ENCODE results near the gene TNFSF9. TPM values are rescaled to one million over a fixed set of nuclear protein-coding genes. Genes with fewer than 3 reads are reported as not detected.
A peak's percentile ranks its signal among the peaks of the same experiment; 100 is the strongest.

The TNFSF9 gene
- 1 to 10 TPM; 1.5 to 1.7 TPM for total RNA-seq

GRCh38 chr19:6530386-6531162, at the start of gene TNFSF9:
Gene TNFSF9 (plus strand): TSS chr19:6531026. CDS start chr19:6531037, 11 bp downstream.
- Mint-ChIP-seq H3K4me3 (peak within 1 kb of the TSS; percentile 68), H3K27me3 (ENCODE audit: low read depth) (peaks cover 28% of the 10 kb centered on the region), H3K4me1 (ENCODE audit: low read depth) (peaks cover 37% of the 10 kb centered on the region), H3K9me3 (ENCODE audit: insufficient read depth) (no peaks in the 10 kb centered on the region), H3K27ac (peak within 1 kb of the TSS; percentile 19), H3K36me3 (ENCODE audit: low read depth) (peaks cover 2% of the 10 kb centered on the region)
- CTCF ChIA-PET = interaction anchor here (0.7 to 1.3 kb wide), 2 partner anchors 11 to 238 kb away, joined by 3 read pairs; no protein-coding TSS in a partner anchor
- ATAC-seq = peak; percentile 78
- DNase-seq = peak; percentile 88
- POLR2A ChIA-PET = interaction anchor here (0.6 to 1.3 kb wide), 3 partner anchors 8 to 139 kb away, joined by 3 read pairs; partner anchors contain the start of genes DENND1C and TNFSF14

DNA sequence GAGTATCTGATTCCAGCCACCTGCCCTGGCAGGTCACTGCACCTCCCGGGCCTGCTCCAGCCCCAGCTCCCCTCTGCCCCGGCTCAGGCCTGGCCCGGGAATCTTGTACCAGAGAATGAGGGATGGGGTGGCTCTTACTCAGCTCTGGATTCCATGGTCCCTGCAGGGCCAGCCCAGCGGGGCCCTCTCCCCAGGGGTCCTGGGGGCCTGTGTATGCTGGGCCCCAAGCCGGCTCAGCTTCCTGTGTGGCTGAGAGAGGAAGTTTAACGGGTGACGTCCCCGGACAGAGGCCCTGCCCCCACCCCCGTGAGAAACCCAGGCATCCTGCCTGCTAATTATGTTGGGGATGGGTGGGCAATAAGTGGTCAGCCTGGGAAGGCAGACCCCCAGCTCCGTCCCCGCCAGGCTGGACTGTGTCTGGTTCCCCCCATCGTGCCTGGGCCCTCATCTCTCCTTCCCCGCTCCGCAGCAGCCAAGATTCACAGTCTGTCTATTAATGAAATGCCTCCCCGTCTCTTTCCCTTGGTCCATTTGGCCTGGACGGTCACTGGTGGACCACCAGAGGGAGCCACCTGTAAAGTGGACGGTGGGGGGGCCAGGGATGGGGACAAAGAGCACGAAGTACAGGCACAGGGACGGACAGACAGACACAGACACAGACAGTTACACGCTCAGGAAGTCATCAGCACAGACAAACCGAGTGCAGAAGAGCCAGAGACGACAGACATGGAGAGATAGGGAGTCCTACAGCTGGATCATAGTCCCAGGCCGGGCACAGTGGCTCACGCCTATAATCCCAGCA, 49.1 kb upstream of the TNFSF9 start, which contains the start of gene DENND1C:
DENND1C (minus strand) TSS at position 247 of the 802 bp plus-strand sequence; CDS start at position 155, 92 bp downstream.
- peaks cover 37% of the 10 kb centered on the region for H3K4me1 Mint-ChIP-seq (ENCODE audit: low read depth)
- peak; percentile 91 for ATAC-seq
- peaks cover 11% of the 10 kb centered on the region for H3K36me3 Mint-ChIP-seq (ENCODE audit: low read depth)
- H3K9me3 Mint-ChIP-seq (ENCODE audit: insufficient read depth) = no peaks in the 10 kb centered on the region
- H3K27me3 Mint-ChIP-seq (ENCODE audit: low read depth) = no peaks in the 10 kb centered on the region
- H3K4me3 Mint-ChIP-seq = peak within 1 kb of the TSS; percentile 95
- ChIA-PET POLR2A (interaction anchor here (0.6 to 2.2 kb wide), 20 partner anchors 8 to 331 kb away, joined by 3 to 17 read pairs (median 5); partner anchors contain the start of genes ALKBH7, KHSRP, SLC25A23 and TNFSF9), CTCF (interaction anchor here (0.8 to 3.2 kb wide), 18 partner anchors 8 to 677 kb away, joined by 3 to 19 read pairs (median 4); partner anchors contain the start of genes CLPP, KHSRP and VAV1)
- peak; percentile 85 for DNase-seq
- peak within 1 kb of the TSS; percentile 97 for H3K27ac Mint-ChIP-seq

DNA sequence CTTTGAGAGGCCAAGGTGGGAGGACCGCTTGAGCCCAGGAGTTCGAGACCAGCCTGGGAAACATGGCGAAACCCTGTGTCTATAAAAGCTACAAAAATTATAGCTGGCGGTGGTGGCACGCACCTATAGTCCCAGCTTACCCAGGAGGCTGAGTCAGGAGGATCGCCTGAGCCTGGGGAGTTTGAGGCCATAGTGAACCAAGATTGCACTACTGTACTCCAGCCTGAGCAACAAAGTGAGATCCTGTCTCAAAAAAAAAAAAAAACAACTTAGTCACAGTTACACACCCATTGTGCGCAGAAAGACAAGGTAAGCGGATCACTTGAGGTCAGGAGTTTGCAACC, 48.5 kb upstream of the TNFSF9 start:
- peaks cover 6% of the 10 kb centered on the region for H3K36me3 Mint-ChIP-seq (ENCODE audit: low read depth)
- H3K27ac Mint-ChIP-seq = peak overlapping the region; percentile 97
- H3K9me3 Mint-ChIP-seq (ENCODE audit: insufficient read depth) = no peaks in the 10 kb centered on the region
- H3K27me3 Mint-ChIP-seq (ENCODE audit: low read depth) = no peaks in the 10 kb centered on the region
- ChIA-PET CTCF (interaction anchor here (1.8 to 3.2 kb wide), 3 partner anchors 9 to 34 kb away, joined by 4 to 19 read pairs (median 10); no protein-coding TSS in a partner anchor), POLR2A (interaction anchor here (0.6 to 2.2 kb wide), 9 partner anchors 9 to 331 kb away, joined by 3 to 17 read pairs (median 9); partner anchors contain the start of genes ALKBH7, KHSRP and SLC25A23)
- peak overlapping the region; percentile 95 for H3K4me3 Mint-ChIP-seq
- ATAC-seq = no peak
- no peak for DNase-seq
- H3K4me1 Mint-ChIP-seq (ENCODE audit: low read depth) = peaks cover 37% of the 10 kb centered on the region

DNA sequence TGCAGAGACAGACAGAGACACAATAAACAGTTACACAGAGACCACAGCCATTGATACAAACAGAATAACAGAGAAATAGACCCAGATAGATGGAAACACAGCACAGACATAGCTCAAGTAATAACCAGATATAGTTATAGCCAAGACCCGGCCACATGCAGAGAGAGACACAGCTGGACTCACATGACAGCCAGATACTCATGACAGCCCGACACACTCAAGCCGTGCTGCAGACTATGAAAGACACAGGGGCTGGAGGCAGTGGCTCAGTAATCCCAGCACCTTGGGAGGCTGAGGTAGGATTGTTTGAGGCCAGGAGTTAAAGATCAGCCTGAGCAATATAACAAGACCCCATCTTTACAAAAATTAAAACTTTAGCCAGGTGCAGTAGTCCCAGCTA, 47.6 kb upstream of the TNFSF9 start:
- Mint-ChIP-seq H3K27ac (peak overlapping the region; percentile 5), H3K36me3 (ENCODE audit: low read depth) (peaks cover 4% of the 10 kb centered on the region), H3K4me3 (no peak overlapping the region), H3K4me1 (ENCODE audit: low read depth) (peaks cover 37% of the 10 kb centered on the region), H3K9me3 (ENCODE audit: insufficient read depth) (no peaks in the 10 kb centered on the region), H3K27me3 (ENCODE audit: low read depth) (no peaks in the 10 kb centered on the region)
- DNase-seq = no peak
- ChIA-PET POLR2A (no interaction called here), CTCF (interaction anchor here (2.0 to 3.2 kb wide), 2 partner anchors 22 to 33 kb away, joined by 10 to 19 read pairs; no protein-coding TSS in a partner anchor)
- ATAC-seq = no peak

DNA sequence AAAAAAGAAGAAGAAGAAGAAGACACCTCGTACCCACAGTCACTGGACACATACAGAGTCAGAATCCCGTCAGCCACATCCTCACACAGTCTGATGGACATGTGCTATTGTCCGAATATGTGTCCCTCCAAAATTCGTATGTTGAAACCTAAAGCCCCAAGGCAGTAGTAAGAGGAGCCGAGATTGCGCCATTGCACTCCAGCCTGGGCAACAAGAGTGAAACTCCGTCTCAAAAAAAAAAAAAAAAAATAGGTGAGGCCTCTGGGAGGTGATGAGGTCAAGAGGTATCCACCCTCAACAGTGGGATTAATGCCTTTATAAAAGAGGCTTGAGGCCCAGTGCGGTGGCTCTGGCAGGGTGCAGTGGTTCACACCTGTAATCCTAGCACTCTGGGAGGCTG, 46.6 kb upstream of the TNFSF9 start:
- H3K27ac Mint-ChIP-seq = no peak overlapping the region
- DNase-seq (no peak), ATAC-seq (no peak)
- ChIA-PET CTCF (interaction anchor here (1.2 kb wide), 1 partner anchor 16 kb away, joined by 3 read pairs; no protein-coding TSS in a partner anchor), POLR2A (no interaction called here)
- no peaks in the 10 kb centered on the region for H3K27me3 Mint-ChIP-seq (ENCODE audit: low read depth)
- no peak overlapping the region for H3K4me3 Mint-ChIP-seq
- H3K9me3 Mint-ChIP-seq (ENCODE audit: insufficient read depth) = no peaks in the 10 kb centered on the region
- peaks cover 38% of the 10 kb centered on the region for H3K4me1 Mint-ChIP-seq (ENCODE audit: low read depth)
- peaks cover 4% of the 10 kb centered on the region for H3K36me3 Mint-ChIP-seq (ENCODE audit: low read depth)

GRCh38 chr19:6484831-6485230, 46.0 kb upstream of the TNFSF9 start:
- H3K4me3 Mint-ChIP-seq = no peak overlapping the region
- peaks cover 39% of the 10 kb centered on the region for H3K4me1 Mint-ChIP-seq (ENCODE audit: low read depth)
- no peak overlapping the region for H3K27ac Mint-ChIP-seq
- CTCF ChIA-PET = interaction anchor here (1.2 kb wide), 1 partner anchor 16 kb away, joined by 3 read pairs; no protein-coding TSS in a partner anchor
- ATAC-seq = no peak
- no peaks in the 10 kb centered on the region for H3K9me3 Mint-ChIP-seq (ENCODE audit: insufficient read depth)
- no peaks in the 10 kb centered on the region for H3K27me3 Mint-ChIP-seq (ENCODE audit: low read depth)
- DNase-seq = no peak
- H3K36me3 Mint-ChIP-seq (ENCODE audit: low read depth) = peaks cover 4% of the 10 kb centered on the region
- POLR2A ChIA-PET = no interaction called here

GRCh38 chr19:6489278-6490061, 41.4 kb upstream of the TNFSF9 start:
- Mint-ChIP-seq H3K36me3 (ENCODE audit: low read depth) (no peaks in the 10 kb centered on the region), H3K27me3 (ENCODE audit: low read depth) (no peaks in the 10 kb centered on the region), H3K9me3 (ENCODE audit: insufficient read depth) (peaks cover 4% of the 10 kb centered on the region), H3K27ac (peak overlapping the region; percentile 73), H3K4me1 (ENCODE audit: low read depth) (peaks cover 12% of the 10 kb centered on the region), H3K4me3 (peak overlapping the region; percentile 63)
- CTCF ChIA-PET = interaction anchor here (1.0 to 1.4 kb wide), 3 partner anchors 8 to 16 kb away, joined by 3 to 4 read pairs (median 3); partner anchors contain the start of gene DENND1C
- POLR2A ChIA-PET = interaction anchor here (1.4 kb wide), 1 partner anchor 8 kb away, joined by 10 read pairs; the partner anchor contains the start of gene DENND1C
- peak; percentile 86 for ATAC-seq
- no peak for DNase-seq

- DNase-seq = no peak
- peak overlapping the region; percentile 73 for H3K27ac Mint-ChIP-seq
- H3K9me3 Mint-ChIP-seq (ENCODE audit: insufficient read depth) = peaks cover 4% of the 10 kb centered on the region
- ATAC-seq = no peak
- no peaks in the 10 kb centered on the region for H3K36me3 Mint-ChIP-seq (ENCODE audit: low read depth)
- H3K27me3 Mint-ChIP-seq (ENCODE audit: low read depth) = no peaks in the 10 kb centered on the region
- CTCF ChIA-PET = interaction anchor here (1.0 to 1.4 kb wide), 3 partner anchors 9 to 15 kb away, joined by 3 to 4 read pairs (median 3); partner anchors contain the start of gene DENND1C
- peaks cover 12% of the 10 kb centered on the region for H3K4me1 Mint-ChIP-seq (ENCODE audit: low read depth)
- POLR2A ChIA-PET = interaction anchor here (1.4 kb wide), 1 partner anchor 9 kb away, joined by 10 read pairs; the partner anchor contains the start of gene DENND1C
- H3K4me3 Mint-ChIP-seq = peak overlapping the region; percentile 63
Measured at GRCh38 chr19:6490134-6490533, 40.7 kb upstream of the TNFSF9 start.

GRCh38 chr19:6491802-6492592, 38.8 kb upstream of the TNFSF9 start:
- ChIA-PET CTCF (interaction anchor here (0.8 to 1.1 kb wide), 3 partner anchors 10 to 15 kb away, joined by 3 to 4 read pairs (median 3); partner anchors contain the start of gene DENND1C), POLR2A (interaction anchor here (0.6 to 1.2 kb wide), 3 partner anchors 12 to 228 kb away, joined by 3 to 5 read pairs (median 4); no protein-coding TSS in a partner anchor)
- Mint-ChIP-seq H3K27ac (no peak overlapping the region), H3K36me3 (ENCODE audit: low read depth) (no peaks in the 10 kb centered on the region), H3K9me3 (ENCODE audit: insufficient read depth) (peaks cover 4% of the 10 kb centered on the region), H3K4me1 (ENCODE audit: low read depth) (peaks cover 12% of the 10 kb centered on the region), H3K4me3 (no peak overlapping the region), H3K27me3 (ENCODE audit: low read depth) (no peaks in the 10 kb centered on the region)
- DNase-seq (no peak), ATAC-seq (no peak)

- DNase-seq (no peak), ATAC-seq (no peak)
- ChIA-PET POLR2A (no interaction called here), CTCF (no interaction called here)
- Mint-ChIP-seq H3K27me3 (ENCODE audit: low read depth) (no peaks in the 10 kb centered on the region), H3K27ac (no peak overlapping the region), H3K36me3 (ENCODE audit: low read depth) (no peaks in the 10 kb centered on the region), H3K4me1 (ENCODE audit: low read depth) (peaks cover 23% of the 10 kb centered on the region), H3K9me3 (ENCODE audit: insufficient read depth) (peaks cover 4% of the 10 kb centered on the region), H3K4me3 (no peak overlapping the region)
Measured at GRCh38 chr19:6494438-6495036, 36.3 kb upstream of the TNFSF9 start.
